Large intestine (tissue), 3 donors: ENCODE measurements around the gene APBB2. TPM values are rescaled to one million over a fixed set of nuclear protein-coding genes. Genes with fewer than 3 reads are reported as not detected.
A peak's percentile ranks its signal among the peaks of the same experiment; 100 is the strongest.

ENCODE experiments used
- DNase-seq, 2 donors: peaks; one replicate each; pipeline versions ENCODE4 v3.0.0 to v3.0.0-alpha.2; 2013
- H3K27ac ChIP-seq: one replicate; pipeline ENCODE4 v1.5.1; 2013; ENCODE audit warnings: low read length
- H3K27me3 ChIP-seq: 2 replicates; pipeline ENCODE4 v1.6.1; 2013; ENCODE audit warnings: low read length; ENCODE audit not compliant: control insufficient read depth, insufficient read depth
- H3K36me3 ChIP-seq: 2 replicates; pipeline ENCODE4 v1.6.1; 2013; ENCODE audit warnings: low read length; ENCODE audit not compliant: control insufficient read depth, insufficient read depth
- H3K4me1 ChIP-seq: one replicate; pipeline ENCODE4 v1.6.1; 2013; ENCODE audit warnings: low read length; ENCODE audit not compliant: control insufficient read depth, insufficient read depth
- H3K4me3 ChIP-seq: one replicate; pipeline ENCODE4 v1.5.1; 2013; ENCODE audit warnings: low read length
- H3K9me3 ChIP-seq: one replicate; pipeline ENCODE4 v1.6.1; 2013; ENCODE audit warnings: mild to moderate bottlenecking, low read depth, low read length, moderate library complexity; ENCODE audit not compliant: control insufficient read depth
- WGBS: methylation state at CpG from one replicate; pipeline ENCODE4 v1.1.5; 2013; ENCODE audit warnings: low lambda C conversion rate; ENCODE audit not compliant: insufficient coverage; 5-methylcytosine and 5-hydroxymethylcytosine counted together
- polyA plus RNA-seq: library from polyadenylated mRNA; unstranded; fragments of 120-200 nt; gene quantifications from one replicate; pipeline ENCODE4 v1.2.1, GENCODE V29; 2013

APBB2 gene
- polyA plus RNA-seq, 1 donor: 26.6 TPM

DNA sequence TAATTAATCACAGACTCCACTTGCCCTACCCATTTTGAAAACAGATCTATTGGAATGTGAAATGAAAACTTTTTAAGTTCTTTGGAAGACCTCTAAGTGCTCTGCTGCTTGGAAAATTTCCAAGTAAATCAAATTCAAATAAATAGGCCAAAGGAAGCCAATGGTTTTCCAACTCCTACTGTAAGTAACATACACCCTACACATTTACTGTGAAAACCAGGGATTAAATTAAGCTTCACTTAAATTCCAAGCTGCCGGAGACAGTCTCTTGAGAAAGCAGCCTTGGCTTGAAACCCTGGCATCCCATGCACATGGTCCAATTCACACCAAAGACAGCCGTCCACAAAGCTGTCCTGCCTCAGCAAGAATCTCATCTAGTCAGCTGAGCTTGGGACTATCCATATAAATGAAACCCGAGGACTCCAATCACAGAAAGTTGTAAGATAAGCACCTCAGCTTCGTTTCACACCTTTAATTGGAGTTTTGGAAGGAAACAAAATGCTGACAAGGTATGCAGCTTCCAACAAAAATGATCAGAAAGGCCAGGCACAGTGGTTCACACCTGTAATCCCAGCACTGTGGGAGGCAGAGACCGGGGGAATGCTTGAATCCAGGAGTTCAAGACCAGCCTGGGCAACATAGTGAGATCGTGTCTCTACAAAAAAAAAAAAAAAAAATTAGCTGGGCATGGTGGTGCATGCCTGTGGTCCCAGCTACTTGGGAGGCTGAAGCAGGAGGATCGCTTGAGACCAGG, 88.6 kb downstream of the APBB2 start:
- Histone ChIP-seq H3K4me3 (no peak overlapping the region), H3K4me1 (peaks cover 2% of the 10 kb centered on the region), H3K27me3 (no peaks in the 10 kb centered on the region), H3K36me3 (no peaks in the 10 kb centered on the region), H3K9me3 (no peaks in the 10 kb centered on the region), H3K27ac (no peak overlapping the region)
- no CpG with 5 or more reads among the region's 7 CpGs for WGBS
- DNase-seq: no peak

DNA sequence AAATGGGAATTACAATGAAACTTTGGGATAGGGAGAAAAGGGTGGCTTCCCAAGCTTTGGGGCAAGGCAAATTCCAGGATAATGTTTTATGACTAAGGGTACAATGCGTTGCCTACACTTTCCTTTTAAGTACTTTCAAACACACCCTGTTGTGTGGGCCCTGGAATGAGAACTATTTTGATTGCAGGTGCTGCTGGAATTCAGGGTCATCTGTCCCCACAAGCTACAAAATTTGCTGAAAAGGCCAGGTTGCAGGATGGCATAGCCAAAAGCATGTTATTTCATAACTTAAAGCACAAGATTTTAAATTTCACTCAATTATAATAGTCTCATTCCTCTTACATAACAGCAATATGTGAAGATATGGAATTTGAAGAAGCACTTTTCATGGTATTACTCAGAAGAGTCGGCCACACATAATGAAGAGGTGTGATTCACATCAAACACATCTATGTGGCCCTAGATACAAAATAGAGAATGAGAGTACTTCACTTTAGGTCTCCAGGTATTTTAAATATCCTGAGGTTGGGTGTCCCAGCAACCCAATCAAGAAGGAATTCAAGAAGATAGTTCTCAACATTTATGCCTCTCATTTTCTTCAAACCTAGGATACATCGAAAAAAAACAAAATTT, 89.3 kb downstream of the APBB2 start:
- no peaks in the 10 kb centered on the region for H3K27me3 ChIP-seq
- no peaks in the 10 kb centered on the region for H3K36me3 ChIP-seq
- H3K9me3 ChIP-seq: no peaks in the 10 kb centered on the region
- no peak overlapping the region for H3K27ac ChIP-seq
- DNase-seq: no peak
- 80% methylated on average over 1 of the region's 3 CpGs for WGBS
- H3K4me1 ChIP-seq: peaks cover 2% of the 10 kb centered on the region
- H3K4me3 ChIP-seq: no peak overlapping the region

DNA sequence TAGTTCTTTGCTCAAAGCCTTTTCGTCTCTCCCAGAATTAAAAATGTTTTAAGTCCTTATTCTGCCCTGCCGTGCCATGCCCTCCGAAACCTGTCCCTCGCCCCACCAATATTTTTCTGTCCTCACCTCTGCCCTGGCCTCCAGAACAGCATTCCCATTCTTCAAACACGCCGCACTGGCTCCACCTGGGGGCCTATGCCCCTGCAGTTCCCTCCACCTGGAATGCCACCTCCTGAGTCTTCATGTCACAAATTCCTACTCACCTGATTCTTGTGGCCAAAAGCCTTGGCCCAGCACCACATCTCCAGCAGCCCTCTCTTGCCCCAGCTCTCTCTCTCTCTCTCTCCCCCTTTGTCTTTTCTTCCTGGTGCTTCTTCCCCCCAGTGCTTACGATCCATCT, 91.6 kb downstream of the APBB2 start:
- Histone ChIP-seq H3K4me1 (peaks cover 2% of the 10 kb centered on the region), H3K27me3 (no peaks in the 10 kb centered on the region), H3K27ac (no peak overlapping the region), H3K4me3 (no peak overlapping the region), H3K36me3 (no peaks in the 10 kb centered on the region), H3K9me3 (no peaks in the 10 kb centered on the region)
- DNase-seq: no peak
- WGBS: 81% methylated on average over 3 of the region's 7 CpGs

DNA sequence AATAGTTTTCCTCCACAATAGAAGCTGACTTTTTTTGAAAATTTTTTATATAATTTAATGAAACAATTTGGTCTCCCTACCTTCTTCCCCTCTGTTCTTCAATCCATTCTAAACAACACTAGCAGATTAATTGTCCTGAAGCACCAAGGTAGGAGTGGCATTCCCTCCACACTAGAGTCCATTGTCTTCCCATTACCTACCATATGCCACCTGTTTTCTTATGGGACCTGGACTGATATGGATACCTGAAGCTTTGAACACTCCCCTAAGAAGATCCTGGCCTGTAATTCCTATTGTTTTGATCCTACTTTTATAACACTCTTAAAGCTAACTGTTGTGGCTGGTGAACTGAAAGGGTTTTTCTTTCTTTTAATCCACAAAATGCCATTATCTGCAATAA, 92.0 kb downstream of the APBB2 start:
- Histone ChIP-seq H3K36me3 (no peaks in the 10 kb centered on the region), H3K4me3 (no peak overlapping the region), H3K4me1 (peaks cover 2% of the 10 kb centered on the region), H3K27me3 (no peaks in the 10 kb centered on the region), H3K9me3 (no peaks in the 10 kb centered on the region), H3K27ac (no peak overlapping the region)
- no peak for DNase-seq

DNA sequence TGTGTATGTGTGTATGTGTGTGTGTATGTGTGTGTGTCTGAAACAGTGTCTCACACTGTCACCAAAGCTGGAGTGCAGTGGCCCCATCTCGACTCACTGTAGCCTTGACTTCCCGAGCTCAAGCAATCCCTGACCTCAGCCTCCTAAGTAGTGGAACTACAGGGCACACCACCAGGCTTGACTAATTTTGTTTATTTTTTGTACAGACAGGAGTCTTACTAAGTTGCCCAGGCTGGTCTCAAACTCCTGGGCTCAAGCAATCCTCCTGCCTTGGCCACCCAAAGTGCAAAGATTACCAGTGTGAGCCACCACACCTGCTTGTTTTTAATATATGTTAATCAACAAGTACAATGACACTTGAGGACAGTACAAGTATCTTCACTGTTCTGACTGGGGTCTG, 92.4 kb downstream of the APBB2 start:
- Histone ChIP-seq H3K27me3 (no peaks in the 10 kb centered on the region), H3K27ac (no peak overlapping the region), H3K9me3 (no peaks in the 10 kb centered on the region), H3K4me1 (peaks cover 2% of the 10 kb centered on the region), H3K4me3 (no peak overlapping the region), H3K36me3 (no peaks in the 10 kb centered on the region)
- no CpG with 5 or more reads among the region's 2 CpGs for WGBS
- DNase-seq: no peak

DNA sequence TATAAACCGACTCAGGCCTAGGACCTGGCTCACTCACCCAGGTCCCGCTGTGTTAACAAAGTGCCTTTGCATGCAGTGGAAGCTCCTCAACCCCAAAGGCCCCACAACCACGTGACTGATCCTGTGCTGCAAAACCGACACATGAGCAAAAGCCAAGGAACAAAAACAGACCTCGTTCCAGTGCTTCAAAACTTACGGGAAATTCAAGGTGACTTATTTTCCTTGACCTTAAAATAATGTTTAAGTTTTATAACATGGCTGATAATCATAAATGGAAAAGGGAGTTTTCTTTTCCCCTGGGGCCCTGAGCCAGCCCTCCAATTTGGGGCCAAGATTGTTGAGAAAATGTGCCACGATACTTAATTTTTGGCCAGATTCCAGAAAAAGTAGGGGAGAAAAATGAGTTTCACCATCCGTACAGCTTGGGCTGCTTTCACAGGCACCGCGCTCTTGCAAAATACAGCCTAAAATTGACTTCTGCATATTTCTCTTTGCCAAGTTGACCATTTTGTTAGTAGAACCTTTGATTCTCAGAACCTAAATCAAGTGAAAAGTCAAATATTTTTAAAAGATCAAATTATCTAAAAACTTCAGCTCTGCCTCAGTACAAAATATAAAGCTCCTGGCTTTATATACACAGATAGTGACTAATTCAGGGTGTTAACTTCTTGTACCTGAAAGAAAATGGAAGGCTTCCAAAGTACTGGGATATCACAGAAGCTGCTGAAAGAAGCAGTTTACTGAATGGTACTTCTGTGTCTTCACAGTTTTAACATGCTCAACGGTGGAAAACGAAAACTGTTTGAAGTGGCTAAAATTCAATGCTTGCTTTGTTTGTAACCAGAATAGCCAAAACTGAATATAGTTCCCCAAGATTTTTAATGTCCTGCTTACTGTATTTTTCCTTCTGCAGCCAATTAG, 93.8 kb downstream of the APBB2 start:
- DNase-seq: peak in 1 of 2 donors; percentile 45
- Histone ChIP-seq H3K27me3 (no peaks in the 10 kb centered on the region), H3K4me3 (no peak overlapping the region), H3K27ac (no peak overlapping the region), H3K9me3 (no peaks in the 10 kb centered on the region), H3K36me3 (no peaks in the 10 kb centered on the region), H3K4me1 (peaks cover 2% of the 10 kb centered on the region)
- 76% methylated on average over 4 of the region's 12 CpGs for WGBS

DNA sequence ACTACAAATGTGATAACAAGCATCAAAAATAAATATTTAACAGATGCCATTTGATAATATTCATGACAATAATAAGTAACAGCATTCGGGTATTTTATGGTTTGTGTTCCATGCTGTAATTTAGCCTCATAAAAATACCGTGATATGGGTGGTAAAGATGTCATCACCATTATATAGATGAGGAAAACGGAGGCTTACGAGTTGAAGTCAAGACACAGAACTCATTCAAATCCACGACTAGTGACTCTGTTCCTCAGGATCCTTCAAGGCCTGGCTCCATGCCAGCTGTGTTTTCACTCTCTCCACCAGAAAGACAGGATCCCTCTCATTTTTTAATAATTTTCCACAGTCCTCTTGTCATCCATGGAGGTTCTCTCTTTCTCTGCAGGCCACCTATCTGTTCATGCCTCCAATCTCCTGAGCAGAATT, 94.5 kb downstream of the APBB2 start:
- Histone ChIP-seq H3K27ac (no peak overlapping the region), H3K4me3 (no peak overlapping the region), H3K27me3 (no peaks in the 10 kb centered on the region), H3K36me3 (no peaks in the 10 kb centered on the region), H3K4me1 (peaks cover under 1% of the 10 kb centered on the region), H3K9me3 (no peaks in the 10 kb centered on the region)
- WGBS: no CpG with 5 or more reads among the region's 5 CpGs
- no peak for DNase-seq

DNA sequence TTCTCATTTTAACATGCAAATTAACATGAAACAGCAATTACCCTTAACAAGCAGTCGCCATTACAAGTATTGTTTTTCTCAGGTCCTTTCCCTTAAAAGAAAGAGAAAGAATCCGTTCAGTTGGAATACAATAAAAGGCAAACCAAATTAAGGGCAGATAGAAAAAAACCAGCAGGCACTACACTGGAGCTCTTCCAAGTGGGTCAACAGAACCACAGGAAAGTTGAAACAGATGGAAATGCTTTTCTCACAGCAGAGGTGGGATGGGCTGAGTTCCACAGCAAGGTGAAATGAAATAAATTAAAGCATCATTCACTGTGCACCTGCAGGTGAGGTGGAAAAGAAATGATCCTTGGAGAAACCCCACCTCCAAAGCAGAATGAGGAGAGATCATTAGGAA, 102.6 kb downstream of the APBB2 start:
- no peaks in the 10 kb centered on the region for H3K27me3 ChIP-seq
- H3K36me3 ChIP-seq: no peaks in the 10 kb centered on the region
- no peaks in the 10 kb centered on the region for H3K9me3 ChIP-seq
- H3K4me3 ChIP-seq: no peak overlapping the region
- H3K4me1 ChIP-seq: no peaks in the 10 kb centered on the region
- H3K27ac ChIP-seq: no peak overlapping the region
- WGBS: no CpG with 5 or more reads among the region's 2 CpGs
- DNase-seq: no peak

DNA sequence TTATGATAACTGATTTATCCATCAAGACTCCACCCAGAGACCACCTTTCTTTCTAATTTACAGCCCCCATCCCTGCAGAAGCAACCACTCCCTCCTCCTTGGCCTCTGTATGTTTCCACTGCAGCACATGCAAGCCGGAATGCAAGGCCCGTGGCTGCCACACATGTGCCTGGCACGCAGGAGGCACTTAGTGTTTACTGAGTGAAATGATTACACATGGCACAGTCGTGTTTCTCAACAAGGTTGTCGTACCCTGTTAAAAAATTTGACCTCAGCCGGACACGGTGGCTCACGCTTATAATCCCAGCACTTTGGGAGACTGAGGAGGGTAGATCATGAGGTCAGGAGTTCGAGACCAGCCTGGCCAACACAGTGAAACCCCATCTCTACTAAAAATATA, 104.3 kb downstream of the APBB2 start:
- Histone ChIP-seq H3K9me3 (no peaks in the 10 kb centered on the region), H3K27ac (no peak overlapping the region), H3K4me3 (no peak overlapping the region), H3K36me3 (no peaks in the 10 kb centered on the region), H3K4me1 (no peaks in the 10 kb centered on the region), H3K27me3 (no peaks in the 10 kb centered on the region)
- no peak for DNase-seq
- no CpG with 5 or more reads among the region's 9 CpGs for WGBS

DNA sequence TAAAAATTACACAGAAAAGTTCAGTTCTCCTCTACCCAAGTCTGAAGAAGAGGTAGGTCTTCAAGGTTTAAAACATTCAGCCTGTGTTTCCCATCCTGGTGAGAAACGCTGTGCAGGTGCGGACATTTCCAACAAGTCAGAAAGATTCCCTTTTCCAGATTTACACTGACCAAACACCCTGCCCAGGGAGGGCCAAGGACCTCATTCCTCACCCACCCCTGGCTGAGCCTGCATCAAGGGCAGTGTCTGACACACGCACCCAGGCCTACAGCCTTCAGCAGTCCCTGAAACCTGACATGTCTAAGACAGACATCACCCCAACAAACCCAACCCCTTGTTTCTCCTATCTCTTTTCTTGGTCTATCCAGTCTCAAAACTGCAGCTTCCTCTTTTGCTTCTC, 105.9 kb downstream of the APBB2 start:
- DNase-seq: no peak
- Histone ChIP-seq H3K27me3 (no peaks in the 10 kb centered on the region), H3K9me3 (no peaks in the 10 kb centered on the region), H3K27ac (no peak overlapping the region), H3K36me3 (no peaks in the 10 kb centered on the region), H3K4me3 (no peak overlapping the region), H3K4me1 (no peaks in the 10 kb centered on the region)
- WGBS: no CpG with 5 or more reads among the region's 3 CpGs
